Measurements from ENCODE around the gene SORCS2.

DNA sequence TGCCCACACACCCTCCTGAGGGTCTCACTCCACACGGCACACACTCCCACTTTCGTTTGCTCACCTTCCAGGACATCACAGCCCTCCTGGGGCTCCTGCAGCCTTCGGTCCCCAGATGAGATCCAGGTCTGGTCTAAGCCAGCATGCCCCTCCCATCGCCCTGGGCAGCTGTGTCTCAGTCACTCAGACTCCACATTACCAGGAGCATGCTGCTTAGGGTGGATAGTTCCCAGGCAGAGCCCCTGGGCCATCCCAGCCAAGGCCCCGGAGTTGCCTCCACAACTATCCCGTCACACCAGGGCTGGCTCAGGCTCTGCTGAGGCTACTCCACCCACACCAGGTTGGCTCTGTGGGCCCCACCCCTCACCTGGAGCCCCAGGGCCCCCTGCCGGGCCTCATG lies 292.8 kb downstream of the SORCS2 start:
- TF ChIP-seq, protein P1, sequence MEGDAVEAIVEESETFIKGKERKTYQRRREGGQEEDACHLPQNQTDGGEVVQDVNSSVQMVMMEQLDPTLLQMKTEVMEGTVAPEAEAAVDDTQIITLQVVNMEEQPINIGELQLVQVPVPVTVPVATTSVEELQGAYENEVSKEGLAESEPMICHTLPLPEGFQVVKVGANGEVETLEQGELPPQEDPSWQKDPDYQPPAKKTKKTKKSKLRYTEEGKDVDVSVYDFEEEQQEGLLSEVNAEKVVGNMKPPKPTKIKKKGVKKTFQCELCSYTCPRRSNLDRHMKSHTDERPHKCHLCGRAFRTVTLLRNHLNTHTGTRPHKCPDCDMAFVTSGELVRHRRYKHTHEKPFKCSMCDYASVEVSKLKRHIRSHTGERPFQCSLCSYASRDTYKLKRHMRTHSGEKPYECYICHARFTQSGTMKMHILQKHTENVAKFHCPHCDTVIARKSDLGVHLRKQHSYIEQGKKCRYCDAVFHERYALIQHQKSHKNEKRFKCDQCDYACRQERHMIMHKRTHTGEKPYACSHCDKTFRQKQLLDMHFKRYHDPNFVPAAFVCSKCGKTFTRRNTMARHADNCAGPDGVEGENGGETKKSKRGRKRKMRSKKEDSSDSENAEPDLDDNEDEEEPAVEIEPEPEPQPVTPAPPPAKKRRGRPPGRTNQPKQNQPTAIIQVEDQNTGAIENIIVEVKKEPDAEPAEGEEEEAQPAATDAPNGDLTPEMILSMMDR (IDR thresholded peaks at IDR 0.05): no peak
- TF ChIP-seq, protein P2, sequence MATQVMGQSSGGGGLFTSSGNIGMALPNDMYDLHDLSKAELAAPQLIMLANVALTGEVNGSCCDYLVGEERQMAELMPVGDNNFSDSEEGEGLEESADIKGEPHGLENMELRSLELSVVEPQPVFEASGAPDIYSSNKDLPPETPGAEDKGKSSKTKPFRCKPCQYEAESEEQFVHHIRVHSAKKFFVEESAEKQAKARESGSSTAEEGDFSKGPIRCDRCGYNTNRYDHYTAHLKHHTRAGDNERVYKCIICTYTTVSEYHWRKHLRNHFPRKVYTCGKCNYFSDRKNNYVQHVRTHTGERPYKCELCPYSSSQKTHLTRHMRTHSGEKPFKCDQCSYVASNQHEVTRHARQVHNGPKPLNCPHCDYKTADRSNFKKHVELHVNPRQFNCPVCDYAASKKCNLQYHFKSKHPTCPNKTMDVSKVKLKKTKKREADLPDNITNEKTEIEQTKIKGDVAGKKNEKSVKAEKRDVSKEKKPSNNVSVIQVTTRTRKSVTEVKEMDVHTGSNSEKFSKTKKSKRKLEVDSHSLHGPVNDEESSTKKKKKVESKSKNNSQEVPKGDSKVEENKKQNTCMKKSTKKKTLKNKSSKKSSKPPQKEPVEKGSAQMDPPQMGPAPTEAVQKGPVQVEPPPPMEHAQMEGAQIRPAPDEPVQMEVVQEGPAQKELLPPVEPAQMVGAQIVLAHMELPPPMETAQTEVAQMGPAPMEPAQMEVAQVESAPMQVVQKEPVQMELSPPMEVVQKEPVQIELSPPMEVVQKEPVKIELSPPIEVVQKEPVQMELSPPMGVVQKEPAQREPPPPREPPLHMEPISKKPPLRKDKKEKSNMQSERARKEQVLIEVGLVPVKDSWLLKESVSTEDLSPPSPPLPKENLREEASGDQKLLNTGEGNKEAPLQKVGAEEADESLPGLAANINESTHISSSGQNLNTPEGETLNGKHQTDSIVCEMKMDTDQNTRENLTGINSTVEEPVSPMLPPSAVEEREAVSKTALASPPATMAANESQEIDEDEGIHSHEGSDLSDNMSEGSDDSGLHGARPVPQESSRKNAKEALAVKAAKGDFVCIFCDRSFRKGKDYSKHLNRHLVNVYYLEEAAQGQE (IDR thresholded peaks at IDR 0.05; ENCODE audit: insufficient read depth in 1 of 2, low read depth in 2 of 2, low read length in 1 of 2): no peak

All from Panc1 (cell line).